Stimulated activated naive CD8-positive, alpha-beta T cell treated with anti-CD3 and anti-CD28 coated beads, Interleukin-15, Interleukin-2, amounts not matched to agents 100 ng/mL and 50 ng/mL, for 24 hours (primary cell): Measurements from ENCODE around the gene ASPRV1.
"Not testable (repeated sequence)": the region's sequence is repeated elsewhere in the genome, so short reads cannot be mapped to it uniquely, and the experiment has no call there.

Experiments
- H3K27ac Mint-ChIP-seq: one replicate; pipeline ENCODE4 v1.8.0; 2021; ENCODE audit warnings: mild to moderate bottlenecking, mixed read lengths
- H3K27me3 Mint-ChIP-seq: one replicate; pipeline ENCODE4 v1.8.0; 2021; ENCODE audit warnings: mixed read lengths
- H3K36me3 Mint-ChIP-seq: one replicate; pipeline ENCODE4 v1.8.0; 2021; ENCODE audit warnings: low read depth, mixed read lengths
- H3K4me1 Mint-ChIP-seq: one replicate; pipeline ENCODE4 v1.8.0; 2021; ENCODE audit warnings: low read depth, mixed read lengths
- H3K4me3 Mint-ChIP-seq: one replicate; pipeline ENCODE4 v1.8.0; 2021; ENCODE audit warnings: mild to moderate bottlenecking, mixed read lengths
- H3K9me3 Mint-ChIP-seq: one replicate; pipeline ENCODE4 v1.8.0; 2021; ENCODE audit warnings: mixed read lengths

The ASPRV1 gene

GRCh38 chr2:69961496-69961895 is at the start of gene ASPRV1:
Gene ASPRV1, minus strand, starts transcription at chr2:69961631. Its CDS starts 195 bp downstream, at chr2:69961436.
- H3K36me3 Mint-ChIP-seq, result no peaks in the 10 kb centered on the region
- no peak within 1 kb of the TSS for H3K27ac Mint-ChIP-seq
- no peaks in the 10 kb centered on the region for H3K4me1 Mint-ChIP-seq
- no peaks in the 10 kb centered on the region for H3K9me3 Mint-ChIP-seq
- H3K27me3 Mint-ChIP-seq, result no peaks in the 10 kb centered on the region
- no peak within 1 kb of the TSS for H3K4me3 Mint-ChIP-seq

- Mint-ChIP-seq H3K4me1 (peaks cover 21% of the 10 kb centered on the region), H3K9me3 (no peaks in the 10 kb centered on the region), H3K27ac (no peak overlapping the region), H3K27me3 (no peaks in the 10 kb centered on the region), H3K4me3 (no peak overlapping the region), H3K36me3 (peaks cover 16% of the 10 kb centered on the region)
These were observed 49.2 kb upstream of the ASPRV1 start for GRCh38 chr2:70010576-70011111.

GRCh38 chr2:70009762-70010575 is 48.5 kb upstream of the ASPRV1 start:
- Mint-ChIP-seq H3K4me3 (no peak overlapping the region), H3K9me3 (no peaks in the 10 kb centered on the region), H3K27ac (no peak overlapping the region), H3K36me3 (peaks cover 10% of the 10 kb centered on the region), H3K27me3 (no peaks in the 10 kb centered on the region), H3K4me1 (peaks cover 17% of the 10 kb centered on the region)

GRCh38 chr2:70008290-70008689 is 46.9 kb upstream of the ASPRV1 start:
- Mint-ChIP-seq H3K4me1 (peaks cover 14% of the 10 kb centered on the region), H3K36me3 (peaks cover 4% of the 10 kb centered on the region), H3K27ac (no peak overlapping the region), H3K9me3 (no peaks in the 10 kb centered on the region), H3K4me3 (no peak overlapping the region), H3K27me3 (no peaks in the 10 kb centered on the region)

GRCh38 chr2:70007151-70007550 is 45.7 kb upstream of the ASPRV1 start:
- no peak overlapping the region for H3K4me3 Mint-ChIP-seq
- no peaks in the 10 kb centered on the region for H3K27me3 Mint-ChIP-seq
- no peaks in the 10 kb centered on the region for H3K9me3 Mint-ChIP-seq
- no peaks in the 10 kb centered on the region for H3K36me3 Mint-ChIP-seq
- H3K4me1 Mint-ChIP-seq, result peaks cover 17% of the 10 kb centered on the region
- no peak overlapping the region for H3K27ac Mint-ChIP-seq

- Mint-ChIP-seq H3K4me3 (no peak overlapping the region), H3K9me3 (no peaks in the 10 kb centered on the region), H3K27ac (no peak overlapping the region), H3K4me1 (peaks cover 19% of the 10 kb centered on the region), H3K27me3 (no peaks in the 10 kb centered on the region), H3K36me3 (no peaks in the 10 kb centered on the region)
These were observed 45.0 kb upstream of the ASPRV1 start for GRCh38 chr2:70006447-70006784.

- H3K4me3 Mint-ChIP-seq, result no peak overlapping the region
- H3K4me1 Mint-ChIP-seq, result peaks cover 19% of the 10 kb centered on the region
- no peaks in the 10 kb centered on the region for H3K36me3 Mint-ChIP-seq
- no peak overlapping the region for H3K27ac Mint-ChIP-seq
- no peaks in the 10 kb centered on the region for H3K27me3 Mint-ChIP-seq
- no peaks in the 10 kb centered on the region for H3K9me3 Mint-ChIP-seq
These were observed 44.5 kb upstream of the ASPRV1 start for GRCh38 chr2:70005752-70006446.

- Mint-ChIP-seq H3K27me3 (no peaks in the 10 kb centered on the region), H3K9me3 (no peaks in the 10 kb centered on the region), H3K36me3 (no peaks in the 10 kb centered on the region), H3K27ac (no peak overlapping the region), H3K4me1 (peaks cover 13% of the 10 kb centered on the region), H3K4me3 (no peak overlapping the region)
These were observed 43.8 kb upstream of the ASPRV1 start for GRCh38 chr2:70005216-70005615.

- Mint-ChIP-seq H3K4me1 (peaks cover 8% of the 10 kb centered on the region), H3K27ac (no peak overlapping the region)
These were observed 41.8 kb upstream of the ASPRV1 start for GRCh38 chr2:70003093-70003830.

GRCh38 chr2:70002241-70002899 is 40.9 kb upstream of the ASPRV1 start:
- peaks cover 13% of the 10 kb centered on the region for H3K4me1 Mint-ChIP-seq
- no peak overlapping the region for H3K4me3 Mint-ChIP-seq
- no peak overlapping the region for H3K27ac Mint-ChIP-seq
- H3K36me3 Mint-ChIP-seq, result no peaks in the 10 kb centered on the region
- no peaks in the 10 kb centered on the region for H3K27me3 Mint-ChIP-seq
- no peaks in the 10 kb centered on the region for H3K9me3 Mint-ChIP-seq

More at GRCh38 chr2:70003093-70003830, 41.8 kb upstream of the ASPRV1 start:
- Mint-ChIP-seq H3K36me3 (no peaks in the 10 kb centered on the region), H3K4me3 (no peak overlapping the region), H3K27me3 (no peaks in the 10 kb centered on the region), H3K9me3 (no peaks in the 10 kb centered on the region)

GRCh38 chr2:70000529-70000928 is 39.1 kb upstream of the ASPRV1 start:
- not testable (repeated sequence) for H3K4me3 Mint-ChIP-seq, H3K27ac Mint-ChIP-seq, H3K9me3 Mint-ChIP-seq, H3K27me3 Mint-ChIP-seq
- peaks cover 12% of the 10 kb centered on the region for H3K36me3 Mint-ChIP-seq
- H3K4me1 Mint-ChIP-seq, result peaks cover 18% of the 10 kb centered on the region

GRCh38 chr2:69998761-69999160 is 37.3 kb upstream of the ASPRV1 start:
- Mint-ChIP-seq H3K4me3 (no peak overlapping the region), H3K36me3 (peaks cover 22% of the 10 kb centered on the region), H3K27me3 (no peaks in the 10 kb centered on the region), H3K9me3 (no peaks in the 10 kb centered on the region), H3K4me1 (peaks cover 18% of the 10 kb centered on the region), H3K27ac (no peak overlapping the region)

GRCh38 chr2:69997015-69997830 is 35.8 kb upstream of the ASPRV1 start:
- peaks cover 25% of the 10 kb centered on the region for H3K36me3 Mint-ChIP-seq
- H3K4me3 Mint-ChIP-seq, result no peak overlapping the region
- H3K27ac Mint-ChIP-seq, result no peak overlapping the region
- H3K4me1 Mint-ChIP-seq, result peaks cover 12% of the 10 kb centered on the region
- H3K27me3 Mint-ChIP-seq, result no peaks in the 10 kb centered on the region
- H3K9me3 Mint-ChIP-seq, result no peaks in the 10 kb centered on the region

GRCh38 chr2:69995511-69995910 is 34.1 kb upstream of the ASPRV1 start:
- Mint-ChIP-seq H3K4me3 (no peak overlapping the region), H3K9me3 (no peaks in the 10 kb centered on the region), H3K36me3 (peaks cover 25% of the 10 kb centered on the region), H3K27me3 (no peaks in the 10 kb centered on the region), H3K4me1 (peaks cover 9% of the 10 kb centered on the region), H3K27ac (no peak overlapping the region)
